ENCODE results near the gene PHACTR1.

The PHACTR1 gene

GRCh38 chr6:13075141-13075845 lies 358.7 kb downstream of the PHACTR1 start:
- no peaks in the 10 kb centered on the region for H3K27me3 ChIP-seq (ENCODE audit: insufficient read depth, low read length)
- TF ChIP-seq, protein P1, sequence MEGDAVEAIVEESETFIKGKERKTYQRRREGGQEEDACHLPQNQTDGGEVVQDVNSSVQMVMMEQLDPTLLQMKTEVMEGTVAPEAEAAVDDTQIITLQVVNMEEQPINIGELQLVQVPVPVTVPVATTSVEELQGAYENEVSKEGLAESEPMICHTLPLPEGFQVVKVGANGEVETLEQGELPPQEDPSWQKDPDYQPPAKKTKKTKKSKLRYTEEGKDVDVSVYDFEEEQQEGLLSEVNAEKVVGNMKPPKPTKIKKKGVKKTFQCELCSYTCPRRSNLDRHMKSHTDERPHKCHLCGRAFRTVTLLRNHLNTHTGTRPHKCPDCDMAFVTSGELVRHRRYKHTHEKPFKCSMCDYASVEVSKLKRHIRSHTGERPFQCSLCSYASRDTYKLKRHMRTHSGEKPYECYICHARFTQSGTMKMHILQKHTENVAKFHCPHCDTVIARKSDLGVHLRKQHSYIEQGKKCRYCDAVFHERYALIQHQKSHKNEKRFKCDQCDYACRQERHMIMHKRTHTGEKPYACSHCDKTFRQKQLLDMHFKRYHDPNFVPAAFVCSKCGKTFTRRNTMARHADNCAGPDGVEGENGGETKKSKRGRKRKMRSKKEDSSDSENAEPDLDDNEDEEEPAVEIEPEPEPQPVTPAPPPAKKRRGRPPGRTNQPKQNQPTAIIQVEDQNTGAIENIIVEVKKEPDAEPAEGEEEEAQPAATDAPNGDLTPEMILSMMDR (IDR thresholded peaks at IDR 0.05; ENCODE audit: low read length) = no peak
- TF ChIP-seq EZH2 (IDR thresholded peaks at IDR 0.05; ENCODE audit: borderline replicate concordance, low read length) = no peak
- no peaks in the 10 kb centered on the region for H3F3A ChIP-seq (ENCODE audit: insufficient read depth, low read length)

GRCh38 chr6:13076575-13076974 lies 360.0 kb downstream of the PHACTR1 start:
- TF ChIP-seq, protein P1 (IDR thresholded peaks at IDR 0.05; ENCODE audit: low read length) = no peak
- TF ChIP-seq EZH2 (IDR thresholded peaks at IDR 0.05; ENCODE audit: borderline replicate concordance, low read length) = no peak
- no peak overlapping the region for H3K4me3 ChIP-seq (ENCODE audit: low read depth, low read length, poor library complexity, severe bottlenecking)
- no peaks in the 10 kb centered on the region for H4K20me1 ChIP-seq (ENCODE audit: insufficient read depth, low read length)
- no peak overlapping the region for H2AFZ ChIP-seq (ENCODE audit: low read length)
- no peaks in the 10 kb centered on the region for H3K27me3 ChIP-seq (ENCODE audit: insufficient read depth, low read length)
- H3K4me2 ChIP-seq (ENCODE audit: low read length) = no peak overlapping the region
- H3K9me3 ChIP-seq (ENCODE audit: low read length) = no peaks in the 10 kb centered on the region
- no peaks in the 10 kb centered on the region for H3K9me2 ChIP-seq (ENCODE audit: low read depth, low read length)
- H3K27ac ChIP-seq (ENCODE audit: low read depth, low read length, poor library complexity, severe bottlenecking) = no peak overlapping the region
- H3F3A ChIP-seq (ENCODE audit: insufficient read depth, low read length) = no peaks in the 10 kb centered on the region
- H3K4me1 ChIP-seq (ENCODE audit: insufficient read depth, low read length, severe bottlenecking) = no peaks in the 10 kb centered on the region
- no peaks in the 10 kb centered on the region for H3K79me2 ChIP-seq (ENCODE audit: insufficient read depth, low read length)
- no peak overlapping the region for H3K9ac ChIP-seq (ENCODE audit: low read length)
- no peaks in the 10 kb centered on the region for H3K36me3 ChIP-seq (ENCODE audit: insufficient read depth, low read length)

More at GRCh38 chr6:13075141-13075845, 358.7 kb downstream of the PHACTR1 start:
- no peaks in the 10 kb centered on the region for H3K9me2 ChIP-seq (ENCODE audit: low read depth, low read length)
- no peak overlapping the region for H2AFZ ChIP-seq (ENCODE audit: low read length)
- no peaks in the 10 kb centered on the region for H3K36me3 ChIP-seq (ENCODE audit: insufficient read depth, low read length)
- H3K4me3 ChIP-seq (ENCODE audit: low read depth, low read length, poor library complexity, severe bottlenecking) = no peak overlapping the region
- no peaks in the 10 kb centered on the region for H4K20me1 ChIP-seq (ENCODE audit: insufficient read depth, low read length)
- no peaks in the 10 kb centered on the region for H3K79me2 ChIP-seq (ENCODE audit: insufficient read depth, low read length)
- H3K27ac ChIP-seq (ENCODE audit: low read depth, low read length, poor library complexity, severe bottlenecking) = no peak overlapping the region
- H3K9ac ChIP-seq (ENCODE audit: low read length) = no peak overlapping the region
- H3K4me1 ChIP-seq (ENCODE audit: insufficient read depth, low read length, severe bottlenecking) = no peaks in the 10 kb centered on the region
- no peak overlapping the region for H3K4me2 ChIP-seq (ENCODE audit: low read length)
- no peaks in the 10 kb centered on the region for H3K9me3 ChIP-seq (ENCODE audit: low read length)

GRCh38 chr6:13077117-13077516 lies 360.6 kb downstream of the PHACTR1 start:
- no peak overlapping the region for H3K4me3 ChIP-seq (ENCODE audit: low read depth, low read length, poor library complexity, severe bottlenecking)
- no peaks in the 10 kb centered on the region for H3K9me3 ChIP-seq (ENCODE audit: low read length)
- no peak overlapping the region for H3K27ac ChIP-seq (ENCODE audit: low read depth, low read length, poor library complexity, severe bottlenecking)
- no peaks in the 10 kb centered on the region for H3K36me3 ChIP-seq (ENCODE audit: insufficient read depth, low read length)
- no peak overlapping the region for H3K4me2 ChIP-seq (ENCODE audit: low read length)
- no peaks in the 10 kb centered on the region for H3K27me3 ChIP-seq (ENCODE audit: insufficient read depth, low read length)
- TF ChIP-seq, protein P1 (IDR thresholded peaks at IDR 0.05; ENCODE audit: low read length) = no peak
- TF ChIP-seq EZH2 (IDR thresholded peaks at IDR 0.05; ENCODE audit: borderline replicate concordance, low read length) = no peak
- H3K9me2 ChIP-seq (ENCODE audit: low read depth, low read length) = no peaks in the 10 kb centered on the region
- H3F3A ChIP-seq (ENCODE audit: insufficient read depth, low read length) = no peaks in the 10 kb centered on the region
- H3K9ac ChIP-seq (ENCODE audit: low read length) = no peak overlapping the region
- H3K4me1 ChIP-seq (ENCODE audit: insufficient read depth, low read length, severe bottlenecking) = no peaks in the 10 kb centered on the region
- H3K79me2 ChIP-seq (ENCODE audit: insufficient read depth, low read length) = no peaks in the 10 kb centered on the region
- H2AFZ ChIP-seq (ENCODE audit: low read length) = no peak overlapping the region
- no peaks in the 10 kb centered on the region for H4K20me1 ChIP-seq (ENCODE audit: insufficient read depth, low read length)

Data from OCI-LY1 (cell line).